ENCODE measurements around the gene ATP6AP1.

- no peak for TF ChIP-seq POLR2A (IDR thresholded peaks at IDR 0.05; ENCODE audit: extremely low read depth, insufficient read length)
- TF ChIP-seq CTCF (IDR thresholded peaks at IDR 0.05; ENCODE audit: low read depth, low read length) = no peak
- no peak for TF ChIP-seq MYC (IDR thresholded peaks at IDR 0.05; ENCODE audit: low read depth, low read length)
- TF ChIP-seq MAX (IDR thresholded peaks at IDR 0.05; ENCODE audit: low read depth, low read length) = no peak
Observed at GRCh38 chrX:154403858-154404257, 24.6 kb upstream of the ATP6AP1 start.
